ENCODE data around the gene COL4A2.

DNA sequence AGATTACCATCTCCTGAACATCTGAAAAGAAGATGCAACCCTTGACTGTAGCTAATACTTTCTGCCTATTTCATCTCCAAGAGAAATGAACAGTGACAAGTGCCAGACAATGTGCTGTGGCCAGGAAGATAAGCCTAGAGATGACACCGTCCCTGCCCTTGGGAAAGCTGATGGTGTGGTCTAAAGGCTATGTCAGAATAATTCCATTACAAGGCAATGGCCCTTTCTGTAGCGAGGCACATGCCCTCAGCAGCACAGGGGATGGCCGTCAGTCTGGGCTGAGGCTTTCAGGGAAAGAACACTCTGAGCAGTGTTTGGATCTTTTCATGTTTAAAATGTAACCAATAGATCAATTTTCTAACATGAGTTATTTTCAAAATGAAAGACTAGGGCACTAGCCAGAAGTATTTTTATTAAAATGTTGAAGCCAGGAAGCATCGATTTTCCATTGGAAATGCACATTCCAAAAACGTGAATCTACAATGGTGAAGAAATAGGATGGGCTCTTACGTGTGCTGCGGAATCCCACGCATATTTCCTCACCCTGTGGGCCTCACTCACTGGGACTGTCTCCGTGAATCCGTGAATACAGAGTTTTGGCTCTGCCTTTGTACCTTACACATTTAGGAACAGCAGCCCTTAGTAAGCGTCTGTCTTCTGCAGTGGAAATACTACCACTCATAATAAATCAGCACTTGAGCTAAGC is 22.2 kb upstream of the COL4A2 start:
- TF ChIP-seq EZH2phosphoT487 (IDR thresholded peaks at IDR 0.05; ENCODE audit: insufficient read depth, low read depth), result no peak
- no peak for TF ChIP-seq EZH2 (IDR thresholded peaks at IDR 0.05; ENCODE audit: insufficient read depth, poor library complexity, severe bottlenecking)
